Activated CD8-positive, alpha-beta memory T cell treated with anti-CD3 and anti-CD28 coated beads, Interleukin-2, amount 50 U/mL, for 48 hours (primary cell): Measurements from ENCODE around the gene DAPK2.
"Not testable (repeated sequence)": the region's sequence is repeated elsewhere in the genome, so short reads cannot be mapped to it uniquely, and the experiment has no call there.

ENCODE experiments used
- DNase-seq: peaks from one replicate; pipeline ENCODE4 v3.0.0-alpha.2; 2020

The DAPK2 gene

GRCh38 chr15:64046421-64047153, at the start of gene DAPK2:
DAPK2 (minus strand) TSS chr15:64046485; CDS start chr15:64040261, 6,224 bp downstream.
- DNase-seq: peak; percentile 87

DNA sequence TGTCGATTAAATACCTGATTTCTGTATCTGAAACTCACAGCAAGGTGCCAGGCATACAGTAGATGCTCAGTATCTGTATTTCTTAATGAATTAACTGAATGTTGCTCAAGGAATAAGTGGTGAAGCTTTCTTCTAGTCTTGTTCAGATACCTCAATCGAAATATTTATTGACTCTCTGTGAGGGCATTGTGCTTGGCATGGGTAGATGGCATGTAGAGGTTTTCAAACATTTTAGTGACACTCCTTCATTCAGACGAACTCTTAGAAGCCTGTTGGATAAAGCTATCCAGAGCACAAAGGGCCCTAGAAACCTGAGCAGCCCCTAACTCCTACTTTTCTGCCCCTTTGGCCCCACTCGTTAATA, 49.1 kb upstream of the DAPK2 start:
- DNase-seq: no peak

GRCh38 chr15:64093627-64094417, 47.5 kb upstream of the DAPK2 start, which contains the start of gene CIAO2A:
CIAO2A (minus strand) TSS chr15:64093838; CDS start chr15:64093768, 70 bp downstream.
- peak; percentile 90 for DNase-seq

GRCh38 chr15:64092864-64093626, 46.8 kb upstream of the DAPK2 start:
- DNase-seq: peak; percentile 74

- no peak for DNase-seq
Measured at GRCh38 chr15:64092075-64092820, 46.0 kb upstream of the DAPK2 start.

- DNase-seq: no peak
Measured at GRCh38 chr15:64090527-64090926, 44.2 kb upstream of the DAPK2 start.

DNA sequence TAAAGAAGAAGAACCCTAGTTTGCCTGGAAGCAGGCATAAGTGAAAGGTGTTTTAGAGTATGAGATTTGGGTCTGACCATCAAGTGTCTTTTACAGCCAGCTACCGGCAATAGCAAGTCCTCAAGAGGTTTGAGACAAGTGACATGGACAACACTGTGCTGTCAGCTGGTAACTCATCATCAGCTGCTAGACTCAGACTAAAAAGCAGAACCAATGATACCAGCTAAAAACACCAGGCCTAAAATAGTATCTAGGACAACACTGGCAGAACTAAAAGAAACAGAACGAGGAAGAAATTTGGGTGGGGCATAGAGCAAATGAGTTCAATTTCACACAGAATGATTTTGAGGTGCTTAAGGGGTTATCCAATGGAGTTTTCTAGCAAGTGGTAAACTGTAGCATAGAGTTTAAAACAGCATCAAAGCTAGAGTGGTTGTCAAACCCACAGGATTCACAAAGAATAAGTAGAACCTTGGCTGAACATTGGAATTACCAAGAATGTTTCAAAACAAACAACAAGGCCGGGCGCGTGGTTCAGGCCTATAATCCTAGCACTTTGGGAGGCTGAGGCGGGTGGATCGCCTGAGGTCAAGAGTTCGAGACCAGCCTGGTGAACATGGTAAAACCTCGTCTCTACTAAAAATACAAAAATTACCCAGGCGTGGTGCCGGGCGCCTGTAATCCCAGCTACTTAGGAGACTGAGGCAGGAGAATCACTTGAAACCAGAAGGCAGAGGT, 43.4 kb upstream of the DAPK2 start:
- DNase-seq: no peak

- DNase-seq: no peak
Measured at GRCh38 chr15:64082757-64083156, 36.5 kb upstream of the DAPK2 start.

GRCh38 chr15:64073496-64073895, 27.2 kb upstream of the DAPK2 start:
- not testable (repeated sequence) for DNase-seq

DNA sequence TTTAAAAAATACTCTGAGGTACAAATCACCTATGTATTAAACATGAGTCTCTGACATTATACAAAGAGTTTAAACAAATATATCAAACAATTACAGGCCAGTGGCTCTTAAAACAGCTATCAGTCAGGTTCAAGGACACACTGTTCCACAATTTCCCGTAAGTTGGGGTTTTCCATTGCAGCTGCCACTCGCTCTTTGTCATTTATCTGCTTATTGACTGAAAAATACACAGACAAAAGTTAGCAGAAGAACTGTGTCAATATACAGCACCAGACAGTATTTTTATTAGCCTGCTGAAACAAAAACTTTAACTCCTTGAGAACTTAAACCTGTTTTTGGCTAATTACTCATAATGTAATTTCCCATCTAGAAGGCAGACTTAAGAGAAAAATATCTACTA, 26.5 kb upstream of the DAPK2 start:
- no peak for DNase-seq

DNA sequence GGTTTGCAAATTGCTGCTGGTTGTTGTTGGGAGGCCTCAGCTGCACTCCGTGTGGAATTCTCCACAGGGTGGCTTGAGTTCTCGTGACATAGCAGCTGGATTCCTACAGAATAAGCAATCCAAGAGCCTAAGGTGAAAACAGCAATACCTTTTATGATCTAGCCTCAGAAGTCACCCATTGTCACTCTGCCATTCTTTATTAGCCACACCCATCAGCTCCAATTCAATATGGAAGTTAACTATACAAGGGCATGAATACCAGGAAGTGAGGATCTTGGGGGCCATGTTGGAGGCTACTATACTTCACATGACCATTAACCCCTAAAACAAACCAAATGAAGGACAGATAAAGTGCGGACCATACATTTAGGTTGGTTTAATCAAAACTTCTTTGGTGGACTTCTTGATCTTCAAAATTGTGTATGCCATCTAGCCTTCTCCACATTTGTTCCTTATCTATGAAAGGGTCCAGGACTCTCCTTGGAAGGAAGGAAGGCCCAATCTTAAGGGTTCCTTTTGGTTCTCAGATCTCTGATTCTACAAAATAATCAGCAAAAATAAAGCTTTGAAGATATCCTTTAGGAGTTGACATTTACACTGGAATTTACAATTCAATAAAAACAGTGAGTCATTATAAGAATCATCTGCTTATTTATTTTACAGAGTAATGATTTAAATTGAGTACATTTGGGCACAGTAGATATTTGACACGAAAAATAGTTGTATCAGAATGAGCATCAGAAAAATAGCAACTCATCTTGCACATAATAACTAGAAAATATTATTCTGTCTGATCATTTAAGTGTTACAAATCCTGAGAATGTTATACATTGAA, 25.9 kb upstream of the DAPK2 start:
- no peak for DNase-seq

DNA sequence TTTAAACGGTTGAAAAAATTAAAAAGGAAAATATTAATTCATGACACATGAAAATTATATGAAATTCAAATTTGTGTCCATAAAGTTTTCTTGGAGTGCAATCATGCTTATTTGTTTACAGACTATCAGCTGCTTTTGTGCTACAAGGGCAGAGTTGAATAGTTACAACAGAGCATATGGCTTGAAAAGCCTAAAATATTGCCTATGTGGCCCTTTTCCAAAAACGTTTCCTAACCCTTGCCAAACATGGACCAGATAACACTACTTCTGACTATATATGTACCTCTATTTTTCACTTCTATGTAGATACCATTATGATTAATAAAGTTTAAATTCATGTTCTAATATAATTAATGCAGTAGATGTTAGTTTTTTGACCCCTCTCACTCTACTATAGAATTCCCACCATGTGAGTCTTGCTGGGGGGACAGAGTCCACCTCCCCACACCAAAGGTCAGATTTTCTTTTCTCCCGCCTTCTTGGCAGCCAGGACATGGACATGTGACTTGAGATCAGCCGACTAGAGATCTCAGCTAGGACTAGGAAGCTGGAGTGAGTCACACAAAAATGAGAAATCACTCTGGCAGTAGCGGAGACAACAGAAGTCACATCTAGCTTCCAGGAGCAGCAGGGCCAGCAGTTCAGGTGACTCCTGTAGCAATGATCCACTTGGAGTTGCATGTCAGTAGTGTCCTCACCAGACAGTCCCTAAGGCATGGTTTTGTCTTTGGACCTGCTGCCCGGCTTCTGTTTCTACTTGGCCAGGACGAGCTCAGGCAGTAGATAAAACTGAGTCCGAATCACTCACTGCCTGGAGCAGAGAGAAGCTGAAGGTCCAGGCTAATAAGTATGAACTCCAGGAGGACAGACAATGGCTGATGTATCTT, 24.9 kb upstream of the DAPK2 start:
- DNase-seq: no peak

DNA sequence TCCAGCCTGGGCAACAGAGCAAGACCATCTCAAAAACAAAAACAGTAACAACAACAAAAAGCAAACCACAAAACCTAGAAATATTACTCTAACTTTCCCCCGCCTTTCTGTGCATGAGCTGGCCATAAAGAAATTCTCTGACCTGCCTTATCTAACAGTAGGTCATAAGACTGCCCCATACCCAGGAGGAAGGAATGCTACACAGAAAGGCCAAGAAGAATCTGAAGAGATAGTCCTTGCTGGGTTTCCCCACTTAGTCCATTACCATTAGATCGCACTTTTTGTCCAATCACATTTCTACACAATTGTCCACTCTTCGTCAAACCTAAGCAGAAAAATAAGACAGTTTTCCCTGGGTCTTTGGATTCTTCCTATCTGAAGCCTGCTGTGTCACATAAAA, 23.8 kb upstream of the DAPK2 start:
- DNase-seq: no peak

GRCh38 chr15:64068133-64068532, 21.8 kb upstream of the DAPK2 start:
- no peak for DNase-seq

GRCh38 chr15:64067564-64068030, 21.3 kb upstream of the DAPK2 start:
- peak; percentile 82 for DNase-seq

GRCh38 chr15:64066451-64066850, 20.2 kb upstream of the DAPK2 start:
- no peak for DNase-seq

DNA sequence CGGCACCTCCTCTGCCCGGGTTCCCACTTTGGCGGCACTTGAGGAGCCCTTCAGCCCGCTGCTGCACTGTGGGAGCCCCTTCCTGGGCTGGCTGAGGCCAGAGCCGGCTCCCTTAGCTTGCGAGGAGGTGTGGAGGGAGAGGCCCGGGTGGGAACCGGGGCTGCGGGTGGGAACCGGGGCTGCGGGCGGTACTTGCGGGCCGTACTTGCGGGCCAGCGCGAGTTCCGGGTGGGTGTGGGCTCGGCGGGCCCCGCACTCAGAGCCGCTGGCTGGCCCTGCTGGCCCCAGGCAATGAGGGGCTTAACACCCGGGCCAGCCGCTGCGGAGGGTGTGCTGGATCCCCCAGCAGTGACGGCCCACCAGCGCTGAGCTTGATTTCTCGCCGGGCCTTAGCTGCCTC, 14.4 kb upstream of the DAPK2 start:
- no peak for DNase-seq

- not testable (repeated sequence) for DNase-seq
Measured at GRCh38 chr15:64059104-64059503, 12.8 kb upstream of the DAPK2 start.

DNA sequence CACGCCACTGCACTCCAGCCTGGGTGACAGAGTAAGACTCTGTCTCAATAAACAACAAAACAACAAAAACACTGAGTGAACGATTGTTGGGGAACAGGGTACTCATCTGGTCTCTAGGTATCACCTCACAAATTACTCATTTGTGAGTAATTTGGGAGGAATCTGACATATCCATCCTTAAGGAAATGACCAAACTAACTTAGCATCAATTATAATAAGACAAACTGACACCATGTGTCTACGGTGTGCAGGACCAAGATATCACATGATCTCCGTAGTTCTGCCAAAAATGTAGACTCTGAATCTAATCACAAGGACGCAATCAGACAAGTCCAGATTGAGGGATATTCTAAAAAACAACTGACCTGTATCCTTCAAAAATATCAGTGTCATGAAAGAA, 12.0 kb upstream of the DAPK2 start:
- DNase-seq: no peak

GRCh38 chr15:64053674-64054073, 7.4 kb upstream of the DAPK2 start:
- not testable (repeated sequence) for DNase-seq
